Small intestine (tissue), 7 donors: ENCODE data around the gene FLOT1. TPM values are rescaled to one million over a fixed set of nuclear protein-coding genes. Genes with fewer than 3 reads are reported as not detected.

Experiments used
- DNase-seq, 2 donors: peaks; one replicate each; pipeline versions ENCODE4 v3.0.0 to v3.0.0-alpha.2; 2013
- FAIRE-seq: peaks from 2 replicates; lab custom pipeline; 2012; peaks lifted over from hg19 to GRCh38; lab: Jason Lieb, UNC
- H3K27ac ChIP-seq, 3 donors: one replicate each; pipeline ENCODE4 v1.5.1; 2013; ENCODE audit warnings: low read length in 2 of 3, mild to moderate bottlenecking in 2 of 3, control low read depth in 1 of 3, inconsistent platforms in 1 of 3, low read depth in 1 of 3, moderate library complexity in 1 of 3
- H3K27me3 ChIP-seq, 3 donors: one replicate each; pipeline ENCODE4 v1.6.1; 2013; ENCODE audit warnings: low read length in 3 of 3, inconsistent platforms in 1 of 3; ENCODE audit not compliant: control insufficient read depth in 3 of 3, insufficient read depth in 3 of 3
- H3K36me3 ChIP-seq, 3 donors: one replicate each; pipeline ENCODE4 v1.6.1; 2013; ENCODE audit warnings: low read length in 3 of 3, inconsistent platforms in 1 of 3, low read depth in 1 of 3, mild to moderate bottlenecking in 1 of 3, moderate library complexity in 1 of 3; ENCODE audit not compliant: control insufficient read depth in 3 of 3, insufficient read depth in 2 of 3
- H3K4me1 ChIP-seq, 3 donors: one replicate each; pipeline ENCODE4 v1.6.1; 2013; ENCODE audit warnings: low read length in 2 of 3, inconsistent platforms in 1 of 3, low read depth in 1 of 3, mild to moderate bottlenecking in 1 of 3, moderate library complexity in 1 of 3; ENCODE audit not compliant: control insufficient read depth in 3 of 3, insufficient read depth in 2 of 3
- H3K4me3 ChIP-seq, 3 donors: one replicate each; pipeline ENCODE4 v1.5.1; 2013; ENCODE audit warnings: low read length in 3 of 3, control low read depth in 1 of 3, inconsistent platforms in 1 of 3, low read depth in 1 of 3, mild to moderate bottlenecking in 1 of 3, moderate library complexity in 1 of 3
- H3K9me3 ChIP-seq, 2 donors: one replicate each; pipeline ENCODE4 v1.6.1; 2013; ENCODE audit warnings: low read depth in 1 of 2, low read length in 1 of 2; ENCODE audit not compliant: control insufficient read depth in 2 of 2, insufficient read depth in 1 of 2
- WGBS, 3 donors: extraction: QIAGEN DNeasy Blood & Tissue Kit; methylation state at CpG; one replicate each; pipeline ENCODE4 v1.1.7; 2013; 5-methylcytosine and 5-hydroxymethylcytosine counted together
- polyA plus RNA-seq, 4 donors: library from polyadenylated mRNA; stranded (reverse) in 3 of 4; unstranded in 1 of 4; fragments of 200-250 nt in 3 of 4; fragments of 120-200 nt in 1 of 4; gene quantifications; one replicate each; pipeline versions ENCODE4 v1.2.1 to v1.2.3, GENCODE V29; 2013
- donor health status: healthy with polysubstance abuse.
- donor health status: control.
- donor health status: control.
- donor health status: Bipolar disorder and iron deficiency.
- donor health status: healthy.

The FLOT1 gene
- polyA plus RNA-seq, 4 donors = 77.4 to 166 (median 144) TPM

DNA sequence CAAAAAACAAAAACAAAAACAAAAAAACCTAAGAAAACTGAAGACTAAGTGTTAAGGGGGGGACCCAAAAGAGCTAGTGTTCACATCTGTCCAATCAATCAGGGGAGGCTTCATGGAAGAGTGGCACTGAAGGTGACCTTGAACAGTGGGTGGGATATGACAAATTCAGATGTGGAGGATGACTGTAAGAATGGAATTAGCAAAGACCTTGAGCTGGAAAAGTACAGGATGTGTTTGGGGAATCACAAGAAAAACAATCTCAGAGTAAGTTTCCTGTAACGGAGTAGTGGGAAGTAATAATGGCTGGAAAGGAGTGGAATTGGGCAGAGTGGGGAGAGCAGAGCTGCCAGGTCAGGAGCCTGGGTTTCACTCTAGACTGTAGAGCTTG lies 4.8 kb upstream of the FLOT1 start:
- FAIRE-seq (no peak), DNase-seq (no peak)
- Histone ChIP-seq H3K9me3 (no peaks in the 10 kb centered on the region), H3K27me3 (no peaks in the 10 kb centered on the region), H3K4me1 (peaks cover 0 to 48% (median 16%) of the 10 kb centered on the region in 3 donors), H3K4me3 (no peak overlapping the region), H3K36me3 (no peaks in the 10 kb centered on the region), H3K27ac (peak overlapping the region; percentile 1 to 92 (median 86))
- 74 to 86% (median 84%) methylated on average over 1 of the region's 1 CpG for WGBS, 3 donors

DNA sequence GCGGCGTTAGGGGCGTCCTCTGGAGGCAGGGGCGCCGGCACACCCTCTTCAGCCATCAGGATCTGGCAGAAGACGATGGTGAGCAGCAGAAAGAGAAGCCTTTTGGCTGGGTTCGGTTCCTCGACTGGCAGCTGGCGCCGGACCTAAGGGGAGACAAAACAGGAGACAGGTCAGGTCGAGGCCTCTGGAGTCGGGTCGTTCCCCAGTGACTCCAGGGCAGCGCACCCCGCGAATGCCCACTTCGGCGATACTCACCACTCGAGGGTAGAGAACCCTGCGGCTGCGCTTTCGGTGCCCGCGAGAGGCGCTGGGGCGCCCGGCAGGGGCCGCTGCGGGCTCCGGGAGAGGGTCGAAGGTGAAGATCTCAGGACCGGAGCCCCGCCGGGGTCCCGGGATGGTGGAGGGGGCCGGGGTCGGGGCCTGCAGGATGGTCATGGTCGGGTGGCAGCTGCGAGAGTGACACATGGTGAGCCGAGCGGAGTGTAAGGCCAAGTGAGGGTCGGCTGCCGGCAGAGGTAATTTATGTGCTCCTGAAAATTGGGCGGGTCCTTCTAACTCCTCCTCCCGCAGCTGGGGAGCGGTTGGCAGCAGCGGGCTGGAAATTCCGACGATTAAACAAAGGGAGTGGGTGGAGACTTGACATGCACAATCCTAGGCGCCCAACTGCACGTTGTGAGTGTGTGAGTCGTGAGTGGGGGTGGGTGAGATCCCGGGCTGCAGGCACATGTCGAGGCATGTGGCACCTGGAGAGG lies 1.7 kb upstream of the FLOT1 start, which contains the start of gene IER3:
TSS of gene IER3 (minus strand) at position 494 of the 752 bp plus-strand sequence. CDS start at position 465, 29 bp downstream.
- H3K9me3 ChIP-seq = no peaks in the 10 kb centered on the region
- no peaks in the 10 kb centered on the region for H3K27me3 ChIP-seq
- FAIRE-seq (no peak), DNase-seq (peak; percentile 91 to 93)
- 0 to 1% (median 1%) methylated on average over 49 to 54 of the region's 54 CpGs for WGBS, 3 donors
- H3K27ac ChIP-seq = peak within 1 kb of the TSS; percentile 85 to 89 (median 88)
- H3K36me3 ChIP-seq = peaks cover 0 to 25% (median 0%) of the 10 kb centered on the region in 3 donors
- H3K4me3 ChIP-seq = peak within 1 kb of the TSS; percentile 78 to 85 (median 80)
- H3K4me1 ChIP-seq = peaks cover 0 to 35% (median 12%) of the 10 kb centered on the region in 3 donors

DNA sequence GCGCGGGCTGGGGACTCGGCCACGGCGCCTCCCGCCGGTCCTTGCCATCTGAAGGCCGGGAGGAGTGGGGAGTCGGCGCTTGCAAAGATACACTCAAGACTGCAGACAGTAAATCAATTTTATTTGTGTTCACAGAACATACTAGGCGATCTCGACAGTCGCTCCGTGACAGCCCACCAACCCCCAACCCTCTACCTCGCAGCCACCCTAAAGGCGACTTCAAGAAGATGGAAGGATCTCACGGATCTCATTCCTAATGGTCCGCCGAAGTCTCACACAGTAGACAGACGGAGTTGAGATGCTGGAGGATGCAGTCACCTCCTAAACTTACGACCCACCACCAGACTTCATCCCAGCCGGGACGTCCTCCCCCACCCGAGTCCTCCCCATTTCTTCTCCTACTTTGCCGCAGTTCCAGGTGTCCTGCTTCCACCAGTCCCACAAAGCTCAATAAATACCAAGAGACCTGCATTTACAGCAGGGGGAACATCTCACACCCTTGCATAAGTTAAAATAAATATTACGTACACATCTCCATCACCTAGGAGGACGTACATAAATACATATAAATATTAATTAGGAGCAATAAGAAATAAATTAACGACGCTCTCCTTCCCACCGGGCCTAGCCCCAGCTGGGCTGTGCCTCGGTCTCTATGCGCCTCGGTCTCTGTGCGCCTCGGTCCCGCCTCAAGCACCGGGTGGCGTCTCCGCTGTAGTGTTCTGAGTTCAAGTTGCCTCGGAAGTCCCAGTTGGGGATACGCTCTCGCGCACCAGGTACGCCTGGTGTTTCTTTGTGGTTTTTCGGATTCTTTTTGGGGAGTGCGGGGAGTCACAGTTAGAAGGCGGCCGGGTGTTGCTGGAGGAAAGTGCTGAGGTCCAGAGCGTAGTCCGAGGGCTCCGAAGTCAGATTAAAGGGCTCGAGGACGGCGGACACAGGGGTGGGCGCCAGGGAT lies 889 bp upstream of the FLOT1 start:
- Histone ChIP-seq H3K4me1 (peaks cover 0 to 27% (median 4%) of the 10 kb centered on the region in 3 donors), H3K27ac (peak overlapping the region; percentile 85 to 89 (median 88)), H3K4me3 (peak overlapping the region; percentile 78 to 85 (median 80)), H3K9me3 (no peaks in the 10 kb centered on the region), H3K36me3 (peaks cover 0 to 32% (median 0%) of the 10 kb centered on the region in 3 donors), H3K27me3 (no peaks in the 10 kb centered on the region)
- DNase-seq (peak in 1 of 2 donors; percentile 63), FAIRE-seq (no peak)
- WGBS, 3 donors = 0 to 1% (median 1%) methylated on average over 50 to 55 of the region's 55 CpGs

DNA sequence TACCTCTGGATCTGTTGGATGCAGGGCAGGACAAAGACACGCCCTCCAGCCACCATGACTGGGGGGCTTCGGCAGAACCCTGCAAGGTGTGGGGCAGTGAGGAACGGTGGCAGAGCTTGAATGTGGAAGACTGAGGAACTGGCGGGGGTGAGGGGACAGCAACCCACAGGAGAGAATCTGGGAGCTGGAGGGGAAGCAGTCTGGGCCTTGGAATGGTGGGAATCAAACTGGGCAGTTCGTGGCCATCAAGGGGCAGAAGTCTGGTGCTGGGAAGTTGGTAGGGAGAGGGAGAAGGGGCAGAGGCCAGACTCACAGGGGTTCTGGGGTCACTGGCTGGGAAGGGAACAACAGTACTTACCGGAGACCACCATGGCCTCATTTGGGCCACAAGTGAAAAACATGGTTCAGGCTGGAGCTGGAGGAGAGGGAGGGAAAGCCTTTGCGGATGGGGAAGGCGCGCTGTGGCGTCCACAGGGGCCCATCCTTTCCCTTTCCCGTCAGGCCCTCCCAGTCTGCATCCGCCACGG lies 635 bp downstream of the FLOT1 start:
- H3K36me3 ChIP-seq = peaks cover 2 to 37% (median 2%) of the 10 kb centered on the region in 3 donors
- H3K9me3 ChIP-seq = no peaks in the 10 kb centered on the region
- WGBS, 3 donors = 4 to 7% (median 4%) methylated on average over 9 to 13 of the region's 13 CpGs
- no peak for FAIRE-seq
- peak overlapping the region; percentile 77 to 93 (median 85) for H3K27ac ChIP-seq
- H3K27me3 ChIP-seq = no peaks in the 10 kb centered on the region
- peaks cover 0 to 17% (median 4%) of the 10 kb centered on the region in 3 donors for H3K4me1 ChIP-seq
- no peak for DNase-seq
- H3K4me3 ChIP-seq = peak overlapping the region; percentile 80 to 96 (median 85)

DNA sequence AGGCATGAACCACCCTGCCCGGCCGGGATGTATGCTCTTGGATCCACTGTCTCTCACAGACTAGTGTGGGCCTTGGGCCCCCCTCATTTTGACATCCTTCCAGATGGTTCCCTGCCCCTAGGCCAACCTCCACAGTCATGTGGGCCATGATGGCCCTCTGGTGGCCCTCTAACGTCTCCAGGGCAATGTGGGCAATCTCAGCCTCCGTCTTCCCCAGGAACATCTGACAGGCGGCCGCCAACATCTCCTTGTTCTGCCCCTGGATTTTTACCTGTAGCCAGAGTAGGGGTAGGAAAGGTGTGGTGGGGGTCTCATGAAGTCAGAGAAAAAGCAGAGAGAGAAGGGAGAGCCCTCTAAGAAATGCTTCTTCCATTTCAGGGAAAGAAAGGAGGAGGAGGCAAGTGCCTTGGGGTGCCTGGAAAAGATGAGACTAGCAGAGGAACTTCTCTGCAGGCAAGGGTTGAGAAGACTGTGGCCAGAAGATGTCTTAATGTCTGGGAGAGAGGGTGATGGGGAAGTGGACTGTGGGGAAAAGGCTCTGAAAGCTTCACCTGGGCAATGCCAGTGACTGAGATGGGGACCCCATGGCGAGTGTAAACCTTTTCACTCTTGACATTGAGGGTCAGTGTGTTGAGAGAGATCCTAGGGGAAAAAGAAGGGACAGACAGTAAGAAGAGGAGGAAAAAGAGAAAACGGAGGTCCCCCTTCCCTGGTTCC lies 1.3 kb downstream of the FLOT1 start:
- 70 to 80% (median 74%) methylated on average over 8 of the region's 8 CpGs for WGBS, 3 donors
- Histone ChIP-seq H3K4me1 (peaks cover 0 to 17% (median 4%) of the 10 kb centered on the region in 3 donors), H3K36me3 (peaks cover 2 to 42% (median 2%) of the 10 kb centered on the region in 3 donors)

DNA sequence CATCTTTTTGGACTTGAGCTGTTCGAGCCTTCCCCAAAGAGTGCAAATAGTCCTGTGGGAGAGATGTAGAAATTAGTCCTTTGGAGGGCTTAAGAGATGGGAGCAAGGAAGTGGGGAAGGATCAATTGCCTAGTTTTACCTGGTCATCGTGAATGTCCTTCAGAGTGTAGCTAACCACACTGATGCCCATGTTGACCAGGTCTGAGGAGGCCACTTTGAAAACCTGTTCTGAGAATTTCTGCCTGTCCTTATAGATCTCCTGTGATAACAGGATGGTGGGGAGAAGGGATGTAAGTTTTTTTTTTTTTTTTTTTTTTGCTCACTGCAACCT lies 2.0 kb downstream of the FLOT1 start:
- WGBS, 3 donors = 86 to 98% (median 89%) methylated on average over 2 of the region's 2 CpGs
- no peak overlapping the region for H3K27ac ChIP-seq
- DNase-seq (no peak), FAIRE-seq (no peak)
- H3K36me3 ChIP-seq = peaks cover 2 to 50% (median 2%) of the 10 kb centered on the region in 3 donors
- peaks cover 0 to 17% (median 4%) of the 10 kb centered on the region in 3 donors for H3K4me1 ChIP-seq
- no peaks in the 10 kb centered on the region for H3K27me3 ChIP-seq
- no peak overlapping the region for H3K4me3 ChIP-seq
- no peaks in the 10 kb centered on the region for H3K9me3 ChIP-seq

More for the DNA sequence above, 1.3 kb downstream of the FLOT1 start:
- Histone ChIP-seq H3K4me3 (peak overlapping the region in 2 of 3 donors; percentile 85 to 96), H3K27ac (peak overlapping the region; percentile 77 to 93 (median 85)), H3K27me3 (no peaks in the 10 kb centered on the region), H3K9me3 (no peaks in the 10 kb centered on the region)
- DNase-seq (no peak), FAIRE-seq (no peak)

DNA sequence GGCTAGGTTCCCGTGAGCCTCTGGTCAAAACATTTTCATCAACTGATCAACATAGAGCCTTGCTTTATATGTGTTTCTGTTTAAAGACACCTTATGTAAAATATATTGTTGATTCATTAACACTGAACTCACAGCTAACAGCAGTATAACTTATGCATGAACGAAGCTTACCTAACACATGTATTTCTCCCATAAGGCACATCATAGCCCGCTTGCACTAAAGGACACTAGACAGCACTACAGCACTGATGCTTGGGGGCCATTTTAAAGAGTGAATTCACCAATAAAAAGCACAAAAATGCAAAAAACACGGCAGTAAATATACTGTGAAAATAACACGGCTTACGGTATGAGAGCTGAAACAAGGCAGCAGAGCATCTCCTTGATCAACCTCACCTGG lies 4.0 kb downstream of the FLOT1 start:
- no peak overlapping the region for H3K27ac ChIP-seq
- peaks cover 0 to 13% (median 4%) of the 10 kb centered on the region in 3 donors for H3K4me1 ChIP-seq
- no peak overlapping the region for H3K4me3 ChIP-seq
- FAIRE-seq (no peak), DNase-seq (no peak)
- no peaks in the 10 kb centered on the region for H3K9me3 ChIP-seq
- WGBS, 3 donors = 85 to 87% (median 86%) methylated on average over 6 of the region's 6 CpGs
- peaks cover 2 to 66% (median 2%) of the 10 kb centered on the region in 3 donors for H3K36me3 ChIP-seq
- H3K27me3 ChIP-seq = no peaks in the 10 kb centered on the region
